ENCODE data around the gene PRND.

PRND gene

DNA sequence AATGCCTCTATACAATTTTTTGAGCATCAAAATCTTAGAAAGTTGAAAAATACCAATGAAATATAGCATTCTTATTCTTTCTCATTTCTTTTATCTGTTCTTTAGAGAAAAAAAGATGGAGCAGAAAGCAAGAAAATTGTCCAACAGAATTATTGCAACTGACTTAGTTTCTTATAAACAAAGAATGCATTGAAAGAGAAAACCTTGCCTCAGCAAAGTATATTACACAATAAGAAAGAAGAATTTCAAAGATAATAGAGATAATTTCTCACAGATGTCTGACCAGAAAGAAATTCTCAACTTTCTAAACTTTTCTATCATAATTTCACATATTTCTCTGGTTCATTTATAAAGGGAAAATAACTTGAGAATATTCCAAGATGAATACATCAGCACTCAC lies 47.0 kb upstream of the PRND start (continued):
- TF ChIP-seq, protein P1, sequence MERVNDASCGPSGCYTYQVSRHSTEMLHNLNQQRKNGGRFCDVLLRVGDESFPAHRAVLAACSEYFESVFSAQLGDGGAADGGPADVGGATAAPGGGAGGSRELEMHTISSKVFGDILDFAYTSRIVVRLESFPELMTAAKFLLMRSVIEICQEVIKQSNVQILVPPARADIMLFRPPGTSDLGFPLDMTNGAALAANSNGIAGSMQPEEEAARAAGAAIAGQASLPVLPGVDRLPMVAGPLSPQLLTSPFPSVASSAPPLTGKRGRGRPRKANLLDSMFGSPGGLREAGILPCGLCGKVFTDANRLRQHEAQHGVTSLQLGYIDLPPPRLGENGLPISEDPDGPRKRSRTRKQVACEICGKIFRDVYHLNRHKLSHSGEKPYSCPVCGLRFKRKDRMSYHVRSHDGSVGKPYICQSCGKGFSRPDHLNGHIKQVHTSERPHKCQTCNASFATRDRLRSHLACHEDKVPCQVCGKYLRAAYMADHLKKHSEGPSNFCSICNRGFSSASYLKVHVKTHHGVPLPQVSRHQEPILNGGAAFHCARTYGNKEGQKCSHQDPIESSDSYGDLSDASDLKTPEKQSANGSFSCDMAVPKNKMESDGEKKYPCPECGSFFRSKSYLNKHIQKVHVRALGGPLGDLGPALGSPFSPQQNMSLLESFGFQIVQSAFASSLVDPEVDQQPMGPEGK (CRISPR knock-in tag; IDR thresholded peaks at IDR 0.05; ENCODE audit: borderline replicate concordance) = no peak

DNA sequence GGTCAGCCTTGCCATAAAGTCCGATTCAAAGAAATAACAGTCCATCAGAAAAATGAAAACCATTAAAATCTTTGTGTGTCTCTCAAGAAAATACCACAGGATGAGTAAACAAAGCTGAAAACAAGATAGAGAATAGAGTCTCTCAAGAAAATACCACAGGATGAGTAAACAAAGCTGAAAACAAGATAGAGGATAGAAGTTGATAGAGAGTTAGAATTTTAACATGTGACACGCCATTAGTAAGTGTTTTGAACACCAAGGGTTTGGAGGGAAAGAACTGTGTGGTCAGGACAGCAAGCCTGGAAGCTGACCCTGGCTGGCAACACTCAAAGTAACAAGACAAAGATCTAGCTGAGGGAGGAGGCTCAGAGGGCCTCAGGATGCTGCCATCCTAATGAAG lies 43.9 kb upstream of the PRND start:
- ATAC-seq = no peak

DNA sequence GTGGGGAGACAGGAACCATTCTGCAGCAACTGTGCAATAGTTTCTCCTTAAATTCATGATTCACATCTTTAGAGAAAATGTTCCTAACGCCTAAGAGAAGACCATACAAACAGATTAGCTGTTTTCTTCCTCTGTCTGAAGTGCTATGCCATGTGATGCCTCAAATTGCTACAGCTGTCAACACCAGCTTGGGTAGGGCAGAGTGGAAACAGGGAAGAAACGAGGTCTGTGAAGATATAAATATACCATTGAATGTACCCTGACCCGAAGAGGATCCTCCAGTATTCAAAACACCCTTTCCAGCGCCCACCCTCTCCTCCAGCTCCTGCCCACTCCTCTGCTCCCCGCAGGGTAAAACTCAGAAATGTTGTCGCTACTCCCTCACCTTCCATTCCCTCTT lies 40.3 kb upstream of the PRND start:
- no peak for ATAC-seq

More for the DNA sequence above, 43.9 kb upstream of the PRND start:
- TF ChIP-seq, protein P2, sequence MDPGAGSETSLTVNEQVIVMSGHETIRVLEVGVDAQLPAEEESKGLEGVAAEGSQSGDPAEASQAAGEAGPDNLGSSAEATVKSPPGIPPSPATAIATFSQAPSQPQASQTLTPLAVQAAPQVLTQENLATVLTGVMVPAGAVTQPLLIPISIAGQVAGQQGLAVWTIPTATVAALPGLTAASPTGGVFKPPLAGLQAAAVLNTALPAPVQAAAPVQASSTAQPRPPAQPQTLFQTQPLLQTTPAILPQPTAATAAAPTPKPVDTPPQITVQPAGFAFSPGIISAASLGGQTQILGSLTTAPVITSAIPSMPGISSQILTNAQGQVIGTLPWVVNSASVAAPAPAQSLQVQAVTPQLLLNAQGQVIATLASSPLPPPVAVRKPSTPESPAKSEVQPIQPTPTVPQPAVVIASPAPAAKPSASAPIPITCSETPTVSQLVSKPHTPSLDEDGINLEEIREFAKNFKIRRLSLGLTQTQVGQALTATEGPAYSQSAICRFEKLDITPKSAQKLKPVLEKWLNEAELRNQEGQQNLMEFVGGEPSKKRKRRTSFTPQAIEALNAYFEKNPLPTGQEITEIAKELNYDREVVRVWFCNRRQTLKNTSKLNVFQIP (CRISPR knock-in tag; IDR thresholded peaks at IDR 0.05; ENCODE audit: borderline replicate concordance, low read depth) = no peak

More for the DNA sequence above, 40.3 kb upstream of the PRND start:
- TF ChIP-seq ARNTL (CRISPR knock-in tag; IDR thresholded peaks at IDR 0.05; ENCODE audit: borderline replicate concordance, low read depth) (no peak), ISL1 (CRISPR knock-in tag; IDR thresholded peaks at IDR 0.05) (no peak), ZFP3 (CRISPR knock-in tag; IDR thresholded peaks at IDR 0.05) (no peak), BACH2 (CRISPR knock-in tag; IDR thresholded peaks at IDR 0.05; ENCODE audit: borderline replicate concordance) (no peak), TOX (CRISPR knock-in tag; IDR thresholded peaks at IDR 0.05; ENCODE audit: borderline replicate concordance) (no peak), RARB (CRISPR knock-in tag; IDR thresholded peaks at IDR 0.05) (no peak), OSR1 (CRISPR knock-in tag; IDR thresholded peaks at IDR 0.05) (no peak), PPARA (CRISPR knock-in tag; IDR thresholded peaks at IDR 0.05; ENCODE audit: borderline replicate concordance) (no peak), ESRRG (CRISPR knock-in tag; IDR thresholded peaks at IDR 0.05) (no peak), ZFP30 (CRISPR knock-in tag; IDR thresholded peaks at IDR 0.05) (no peak), ZNF8 (CRISPR knock-in tag; IDR thresholded peaks at IDR 0.05) (no peak), ZNF70 (CRISPR knock-in tag; IDR thresholded peaks at IDR 0.05) (no peak), ZC3H10 (CRISPR knock-in tag; IDR thresholded peaks at IDR 0.05) (no peak)
- TF ChIP-seq, protein P3, sequence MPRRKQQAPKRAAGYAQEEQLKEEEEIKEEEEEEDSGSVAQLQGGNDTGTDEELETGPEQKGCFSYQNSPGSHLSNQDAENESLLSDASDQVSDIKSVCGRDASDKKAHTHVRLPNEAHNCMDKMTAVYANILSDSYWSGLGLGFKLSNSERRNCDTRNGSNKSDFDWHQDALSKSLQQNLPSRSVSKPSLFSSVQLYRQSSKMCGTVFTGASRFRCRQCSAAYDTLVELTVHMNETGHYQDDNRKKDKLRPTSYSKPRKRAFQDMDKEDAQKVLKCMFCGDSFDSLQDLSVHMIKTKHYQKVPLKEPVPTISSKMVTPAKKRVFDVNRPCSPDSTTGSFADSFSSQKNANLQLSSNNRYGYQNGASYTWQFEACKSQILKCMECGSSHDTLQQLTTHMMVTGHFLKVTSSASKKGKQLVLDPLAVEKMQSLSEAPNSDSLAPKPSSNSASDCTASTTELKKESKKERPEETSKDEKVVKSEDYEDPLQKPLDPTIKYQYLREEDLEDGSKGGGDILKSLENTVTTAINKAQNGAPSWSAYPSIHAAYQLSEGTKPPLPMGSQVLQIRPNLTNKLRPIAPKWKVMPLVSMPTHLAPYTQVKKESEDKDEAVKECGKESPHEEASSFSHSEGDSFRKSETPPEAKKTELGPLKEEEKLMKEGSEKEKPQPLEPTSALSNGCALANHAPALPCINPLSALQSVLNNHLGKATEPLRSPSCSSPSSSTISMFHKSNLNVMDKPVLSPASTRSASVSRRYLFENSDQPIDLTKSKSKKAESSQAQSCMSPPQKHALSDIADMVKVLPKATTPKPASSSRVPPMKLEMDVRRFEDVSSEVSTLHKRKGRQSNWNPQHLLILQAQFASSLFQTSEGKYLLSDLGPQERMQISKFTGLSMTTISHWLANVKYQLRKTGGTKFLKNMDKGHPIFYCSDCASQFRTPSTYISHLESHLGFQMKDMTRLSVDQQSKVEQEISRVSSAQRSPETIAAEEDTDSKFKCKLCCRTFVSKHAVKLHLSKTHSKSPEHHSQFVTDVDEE (CRISPR knock-in tag; IDR thresholded peaks at IDR 0.05) = no peak
- TF ChIP-seq, protein P4, sequence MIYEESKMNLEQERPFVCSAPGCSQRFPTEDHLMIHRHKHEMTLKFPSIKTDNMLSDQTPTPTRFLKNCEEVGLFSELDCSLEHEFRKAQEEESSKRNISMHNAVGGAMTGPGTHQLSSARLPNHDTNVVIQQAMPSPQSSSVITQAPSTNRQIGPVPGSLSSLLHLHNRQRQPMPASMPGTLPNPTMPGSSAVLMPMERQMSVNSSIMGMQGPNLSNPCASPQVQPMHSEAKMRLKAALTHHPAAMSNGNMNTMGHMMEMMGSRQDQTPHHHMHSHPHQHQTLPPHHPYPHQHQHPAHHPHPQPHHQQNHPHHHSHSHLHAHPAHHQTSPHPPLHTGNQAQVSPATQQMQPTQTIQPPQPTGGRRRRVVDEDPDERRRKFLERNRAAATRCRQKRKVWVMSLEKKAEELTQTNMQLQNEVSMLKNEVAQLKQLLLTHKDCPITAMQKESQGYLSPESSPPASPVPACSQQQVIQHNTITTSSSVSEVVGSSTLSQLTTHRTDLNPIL (CRISPR knock-in tag; IDR thresholded peaks at IDR 0.05; ENCODE audit: low read depth) = no peak
- TF ChIP-seq, protein P5, sequence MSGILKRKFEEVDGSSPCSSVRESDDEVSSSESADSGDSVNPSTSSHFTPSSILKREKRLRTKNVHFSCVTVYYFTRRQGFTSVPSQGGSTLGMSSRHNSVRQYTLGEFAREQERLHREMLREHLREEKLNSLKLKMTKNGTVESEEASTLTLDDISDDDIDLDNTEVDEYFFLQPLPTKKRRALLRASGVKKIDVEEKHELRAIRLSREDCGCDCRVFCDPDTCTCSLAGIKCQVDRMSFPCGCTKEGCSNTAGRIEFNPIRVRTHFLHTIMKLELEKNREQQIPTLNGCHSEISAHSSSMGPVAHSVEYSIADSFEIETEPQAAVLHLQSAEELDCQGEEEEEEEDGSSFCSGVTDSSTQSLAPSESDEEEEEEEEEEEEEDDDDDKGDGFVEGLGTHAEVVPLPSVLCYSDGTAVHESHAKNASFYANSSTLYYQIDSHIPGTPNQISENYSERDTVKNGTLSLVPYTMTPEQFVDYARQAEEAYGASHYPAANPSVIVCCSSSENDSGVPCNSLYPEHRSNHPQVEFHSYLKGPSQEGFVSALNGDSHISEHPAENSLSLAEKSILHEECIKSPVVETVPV (CRISPR knock-in tag; IDR thresholded peaks at IDR 0.05) = no peak
- TF ChIP-seq, protein P1 (CRISPR knock-in tag; IDR thresholded peaks at IDR 0.05; ENCODE audit: borderline replicate concordance) = no peak
- TF ChIP-seq, protein P2 (CRISPR knock-in tag; IDR thresholded peaks at IDR 0.05; ENCODE audit: borderline replicate concordance, low read depth) = no peak

All from SK-N-SH treated with all-trans-retinoic acid at 6 μM for 48 hours (cell line).